HL-60 (cell line): ENCODE measurements around the gene SLC7A7.
"Not testable (repeated sequence)": the region's sequence is repeated elsewhere in the genome, so short reads cannot be mapped to it uniquely, and the experiment has no call there.

ENCODE experiments used
- GABPA ChIP-seq: IDR thresholded peaks from 2 replicates; pipeline ENCODE4 v1.6.1; 2012; ENCODE audit warnings: low read depth
- POLR2AphosphoS5 ChIP-seq: IDR thresholded peaks from 2 replicates; pipeline ENCODE4 v1.6.1; 2012; ENCODE audit warnings: low read depth
- SPI1 ChIP-seq: IDR thresholded peaks from 2 replicates; pipeline ENCODE4 v1.6.1; 2012; ENCODE audit warnings: low read depth, mild to moderate bottlenecking, borderline replicate concordance
- TF ChIP-seq, protein P1 (sequence below): IDR thresholded peaks from one replicate; pipeline ENCODE4 v1.5.1; 2011; ENCODE audit warnings: low read length, control low read depth, inconsistent platforms; ENCODE audit not compliant: insufficient read depth
- TF ChIP-seq, protein P2 (sequence below): IDR thresholded peaks from 2 replicates; pipeline ENCODE4 v1.6.1; 2012; ENCODE audit warnings: low read depth; ENCODE audit not compliant: insufficient replicate concordance

DNA sequence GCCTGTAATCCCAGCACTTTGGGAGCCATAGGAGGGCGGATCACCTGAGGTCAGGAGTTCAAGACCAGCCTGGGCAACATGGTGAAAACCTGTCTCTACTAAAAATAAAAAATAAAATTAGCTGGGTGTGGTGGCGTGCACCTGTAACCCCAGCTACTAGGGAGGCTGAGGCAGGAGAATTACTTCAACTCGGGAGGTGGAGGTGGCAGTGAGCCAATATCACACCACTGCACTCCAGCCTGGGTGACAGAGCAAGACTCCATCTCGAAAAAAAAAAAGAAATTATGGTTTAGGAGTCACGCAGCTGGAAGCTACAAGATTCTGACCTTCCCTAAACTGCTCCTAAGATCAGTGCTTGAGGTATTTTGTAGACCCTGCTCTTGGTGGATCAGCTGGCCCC is 21.7 kb downstream of the SLC7A7 start:
- TF ChIP-seq, protein P1, sequence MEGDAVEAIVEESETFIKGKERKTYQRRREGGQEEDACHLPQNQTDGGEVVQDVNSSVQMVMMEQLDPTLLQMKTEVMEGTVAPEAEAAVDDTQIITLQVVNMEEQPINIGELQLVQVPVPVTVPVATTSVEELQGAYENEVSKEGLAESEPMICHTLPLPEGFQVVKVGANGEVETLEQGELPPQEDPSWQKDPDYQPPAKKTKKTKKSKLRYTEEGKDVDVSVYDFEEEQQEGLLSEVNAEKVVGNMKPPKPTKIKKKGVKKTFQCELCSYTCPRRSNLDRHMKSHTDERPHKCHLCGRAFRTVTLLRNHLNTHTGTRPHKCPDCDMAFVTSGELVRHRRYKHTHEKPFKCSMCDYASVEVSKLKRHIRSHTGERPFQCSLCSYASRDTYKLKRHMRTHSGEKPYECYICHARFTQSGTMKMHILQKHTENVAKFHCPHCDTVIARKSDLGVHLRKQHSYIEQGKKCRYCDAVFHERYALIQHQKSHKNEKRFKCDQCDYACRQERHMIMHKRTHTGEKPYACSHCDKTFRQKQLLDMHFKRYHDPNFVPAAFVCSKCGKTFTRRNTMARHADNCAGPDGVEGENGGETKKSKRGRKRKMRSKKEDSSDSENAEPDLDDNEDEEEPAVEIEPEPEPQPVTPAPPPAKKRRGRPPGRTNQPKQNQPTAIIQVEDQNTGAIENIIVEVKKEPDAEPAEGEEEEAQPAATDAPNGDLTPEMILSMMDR = not testable (repeated sequence)
- TF ChIP-seq SPI1, POLR2AphosphoS5, GABPA: not testable (repeated sequence)
- TF ChIP-seq, protein P2, sequence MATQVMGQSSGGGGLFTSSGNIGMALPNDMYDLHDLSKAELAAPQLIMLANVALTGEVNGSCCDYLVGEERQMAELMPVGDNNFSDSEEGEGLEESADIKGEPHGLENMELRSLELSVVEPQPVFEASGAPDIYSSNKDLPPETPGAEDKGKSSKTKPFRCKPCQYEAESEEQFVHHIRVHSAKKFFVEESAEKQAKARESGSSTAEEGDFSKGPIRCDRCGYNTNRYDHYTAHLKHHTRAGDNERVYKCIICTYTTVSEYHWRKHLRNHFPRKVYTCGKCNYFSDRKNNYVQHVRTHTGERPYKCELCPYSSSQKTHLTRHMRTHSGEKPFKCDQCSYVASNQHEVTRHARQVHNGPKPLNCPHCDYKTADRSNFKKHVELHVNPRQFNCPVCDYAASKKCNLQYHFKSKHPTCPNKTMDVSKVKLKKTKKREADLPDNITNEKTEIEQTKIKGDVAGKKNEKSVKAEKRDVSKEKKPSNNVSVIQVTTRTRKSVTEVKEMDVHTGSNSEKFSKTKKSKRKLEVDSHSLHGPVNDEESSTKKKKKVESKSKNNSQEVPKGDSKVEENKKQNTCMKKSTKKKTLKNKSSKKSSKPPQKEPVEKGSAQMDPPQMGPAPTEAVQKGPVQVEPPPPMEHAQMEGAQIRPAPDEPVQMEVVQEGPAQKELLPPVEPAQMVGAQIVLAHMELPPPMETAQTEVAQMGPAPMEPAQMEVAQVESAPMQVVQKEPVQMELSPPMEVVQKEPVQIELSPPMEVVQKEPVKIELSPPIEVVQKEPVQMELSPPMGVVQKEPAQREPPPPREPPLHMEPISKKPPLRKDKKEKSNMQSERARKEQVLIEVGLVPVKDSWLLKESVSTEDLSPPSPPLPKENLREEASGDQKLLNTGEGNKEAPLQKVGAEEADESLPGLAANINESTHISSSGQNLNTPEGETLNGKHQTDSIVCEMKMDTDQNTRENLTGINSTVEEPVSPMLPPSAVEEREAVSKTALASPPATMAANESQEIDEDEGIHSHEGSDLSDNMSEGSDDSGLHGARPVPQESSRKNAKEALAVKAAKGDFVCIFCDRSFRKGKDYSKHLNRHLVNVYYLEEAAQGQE = not testable (repeated sequence)
